Panc1 (cell line): Measurements from ENCODE around the gene OR8K1. TPM values are rescaled to one million over a fixed set of nuclear protein-coding genes. Genes with fewer than 3 reads are reported as not detected.

ENCODE experiments used
- ATAC-seq: fragments of 200-7000 bp; cut with Tn5 transposase; 2 replicates; pipeline ENCODE4 v1.9.1; 2020; ENCODE audit warnings: mild to moderate bottlenecking, moderate library complexity
- BruUV-seq: library from RNA; stranded (reverse); fragments of 400-500 nt; replicated peaks from 2 replicates; lab custom pipeline; 2021; lab: Mats Ljungman, UMichigan
- CTCF ChIA-PET: fragments of 300-600 bp; sonication (Branson Sonifier 250); formaldehyde crosslinking; loops from one replicate; lab custom pipeline; 2022; ENCODE audit warnings: antibody characterized with exemption; lab: Charles Lee
- POLR2A ChIA-PET: fragments of 300-600 bp; sonication (Branson Sonifier 250); formaldehyde crosslinking; loops from one replicate; lab custom pipeline; 2022; ENCODE audit warnings: antibody characterized with exemption; lab: Charles Lee
- DNase-seq: peaks from one replicate; pipeline ENCODE4 v3.0.0-alpha.2; 2010; ENCODE audit warnings: low read depth, low spot score
- H3K27ac ChIP-seq: 2 replicates; pipeline ENCODE4 v1.5.1; 2011; ENCODE audit warnings: mild to moderate bottlenecking, low read length, inconsistent platforms
- H3K27me3 ChIP-seq: fragments of 200-500 bp; sonication (Bioruptor generic); 2 replicates; pipeline ENCODE4 v1.6.0; 2014; ENCODE audit warnings: low read length, inconsistent platforms; ENCODE audit not compliant: control insufficient read depth, insufficient read depth
- H3K36me3 ChIP-seq: fragments of 200-500 bp; sonication (Bioruptor generic); 2 replicates; pipeline ENCODE4 v1.5.1; 2014; ENCODE audit warnings: inconsistent platforms, mild to moderate bottlenecking, low read length, moderate library complexity; ENCODE audit not compliant: control insufficient read depth, insufficient read depth
- H3K4me1 ChIP-seq: 2 replicates; pipeline ENCODE4 v1.5.1; 2011; ENCODE audit warnings: inconsistent platforms, mild to moderate bottlenecking, low read length, moderate library complexity; ENCODE audit not compliant: control insufficient read depth, insufficient read depth
- H3K4me3 ChIP-seq, 2 experiments: 2 replicates each; pipeline ENCODE4 v1.5.1; 2011 to 2012; ENCODE audit warnings: low read depth in 2 of 2, low read length in 2 of 2, mild to moderate bottlenecking in 2 of 2, inconsistent platforms in 1 of 2, moderate library complexity in 1 of 2
- H3K9me3 ChIP-seq: fragments of 200-500 bp; sonication (Bioruptor generic); 2 replicates; pipeline ENCODE4 v1.5.1; 2014; ENCODE audit warnings: low read depth, mild to moderate bottlenecking, inconsistent platforms, low read length, moderate library complexity; ENCODE audit not compliant: control insufficient read depth, insufficient read depth
- POLR2AphosphoS5 ChIP-seq: IDR thresholded peaks from 2 replicates; pipeline ENCODE4 v1.6.1; 2012; ENCODE audit warnings: mild to moderate bottlenecking, low read depth, low read length, moderate library complexity
- SIN3A ChIP-seq: IDR thresholded peaks from 2 replicates; pipeline ENCODE4 v1.6.1; 2012; ENCODE audit warnings: low read depth, mild to moderate bottlenecking, low read length, moderate library complexity, borderline replicate concordance; ENCODE audit not compliant: insufficient read depth
- TCF7L2 ChIP-seq: IDR thresholded peaks from 2 replicates; pipeline ENCODE4 v1.6.1; 2011; ENCODE audit warnings: mild to moderate bottlenecking, low read depth, low read length, inconsistent platforms
- in situ Hi-C: cut with HindIII; loops from 2 replicates; pipeline ENCODE4 v1.10.0; 2016; ENCODE audit warnings: low sequenced_read_pairs, low pct_unique_long_range_greater_than_20kb
- intact Hi-C: fragments of 100-400 bp; cut with micrococcal nuclease; formaldehyde crosslinking; loops from one replicate; pipeline ENCODE4 v1.10.0; 2022; ENCODE audit not compliant: unreplicated experiment
- total RNA-seq: library from RNA; stranded (reverse); gene quantifications from one replicate; pipeline ENCODE4 v1.2.1, GENCODE V29; 2021; ENCODE audit not compliant: unreplicated experiment
- TF ChIP-seq, protein P1 (sequence below), 2 experiments: IDR thresholded peaks; 2 replicates each; pipeline ENCODE4 v1.6.1; 2011 to 2012; ENCODE audit warnings: low read depth in 2 of 2, control low read depth in 1 of 2, low read length in 1 of 2, mild to moderate bottlenecking in 1 of 2, moderate library complexity in 1 of 2; ENCODE audit not compliant: insufficient read depth in 1 of 2
- TF ChIP-seq, protein P2 (sequence below): fragments of 450-650 bp; IDR thresholded peaks from 2 replicates; pipeline ENCODE4 v1.5.1; 2017; ENCODE audit warnings: mild to moderate bottlenecking

The OR8K1 gene
- total RNA-seq, 1 experiment from 2014 or later = not detected

DNA sequence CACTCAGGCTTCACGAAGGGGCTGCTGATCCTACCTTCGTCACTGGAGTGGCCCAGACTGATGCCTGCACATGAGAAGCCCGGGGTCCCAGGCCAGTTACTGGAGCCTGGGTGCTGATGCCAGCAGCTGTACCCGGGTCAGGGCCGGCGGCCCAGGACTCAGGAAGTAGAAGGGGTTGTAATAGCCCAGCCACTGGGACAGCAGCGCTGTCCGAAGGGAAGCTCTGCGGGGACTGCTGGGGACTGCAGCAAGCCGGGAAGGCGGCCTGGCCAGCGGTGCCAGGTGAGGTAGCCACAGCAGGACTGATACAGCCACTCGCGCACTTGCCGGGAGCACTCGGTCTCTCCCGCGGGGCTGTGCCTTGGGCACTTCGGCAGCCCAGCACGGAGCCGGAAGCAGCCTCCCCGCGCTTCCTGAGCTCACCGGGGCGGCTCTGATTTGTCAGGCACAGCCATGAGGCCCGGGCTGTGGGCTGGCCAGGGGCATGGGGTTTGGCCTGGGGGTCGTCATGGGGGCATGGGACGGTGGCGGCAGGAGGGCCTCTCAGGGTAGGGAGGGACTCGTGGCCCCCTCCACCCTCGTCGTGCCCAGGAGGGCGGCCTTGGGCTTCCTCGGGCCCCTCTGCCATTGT, 13.9 kb upstream of the OR8K1 start:
- Histone ChIP-seq H3K9me3 (no peaks in the 10 kb centered on the region), H3K27me3 (no peaks in the 10 kb centered on the region), H3K27ac (no peak overlapping the region), H3K4me1 (no peaks in the 10 kb centered on the region), H3K4me3 (no peak overlapping the region; a peak in 1 of 4 replicates), H3K36me3 (no peaks in the 10 kb centered on the region; the same call in 1 of the 2 replicates)
- in situ Hi-C loops = no loop called here
- ChIA-PET POLR2A (no interaction called here), CTCF (no interaction called here)
- ATAC-seq (no peak), DNase-seq (no peak)
- intact Hi-C loops = no loop called here
- no peak for TF ChIP-seq SIN3A
- TF ChIP-seq, protein P1, sequence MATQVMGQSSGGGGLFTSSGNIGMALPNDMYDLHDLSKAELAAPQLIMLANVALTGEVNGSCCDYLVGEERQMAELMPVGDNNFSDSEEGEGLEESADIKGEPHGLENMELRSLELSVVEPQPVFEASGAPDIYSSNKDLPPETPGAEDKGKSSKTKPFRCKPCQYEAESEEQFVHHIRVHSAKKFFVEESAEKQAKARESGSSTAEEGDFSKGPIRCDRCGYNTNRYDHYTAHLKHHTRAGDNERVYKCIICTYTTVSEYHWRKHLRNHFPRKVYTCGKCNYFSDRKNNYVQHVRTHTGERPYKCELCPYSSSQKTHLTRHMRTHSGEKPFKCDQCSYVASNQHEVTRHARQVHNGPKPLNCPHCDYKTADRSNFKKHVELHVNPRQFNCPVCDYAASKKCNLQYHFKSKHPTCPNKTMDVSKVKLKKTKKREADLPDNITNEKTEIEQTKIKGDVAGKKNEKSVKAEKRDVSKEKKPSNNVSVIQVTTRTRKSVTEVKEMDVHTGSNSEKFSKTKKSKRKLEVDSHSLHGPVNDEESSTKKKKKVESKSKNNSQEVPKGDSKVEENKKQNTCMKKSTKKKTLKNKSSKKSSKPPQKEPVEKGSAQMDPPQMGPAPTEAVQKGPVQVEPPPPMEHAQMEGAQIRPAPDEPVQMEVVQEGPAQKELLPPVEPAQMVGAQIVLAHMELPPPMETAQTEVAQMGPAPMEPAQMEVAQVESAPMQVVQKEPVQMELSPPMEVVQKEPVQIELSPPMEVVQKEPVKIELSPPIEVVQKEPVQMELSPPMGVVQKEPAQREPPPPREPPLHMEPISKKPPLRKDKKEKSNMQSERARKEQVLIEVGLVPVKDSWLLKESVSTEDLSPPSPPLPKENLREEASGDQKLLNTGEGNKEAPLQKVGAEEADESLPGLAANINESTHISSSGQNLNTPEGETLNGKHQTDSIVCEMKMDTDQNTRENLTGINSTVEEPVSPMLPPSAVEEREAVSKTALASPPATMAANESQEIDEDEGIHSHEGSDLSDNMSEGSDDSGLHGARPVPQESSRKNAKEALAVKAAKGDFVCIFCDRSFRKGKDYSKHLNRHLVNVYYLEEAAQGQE (IDR thresholded peaks at IDR 0.05; ENCODE audit: insufficient read depth in 1 of 2, low read depth in 2 of 2, low read length in 1 of 2) = no peak
- no peak for TF ChIP-seq POLR2AphosphoS5
- TF ChIP-seq TCF7L2 = no peak
- TF ChIP-seq, protein P2, sequence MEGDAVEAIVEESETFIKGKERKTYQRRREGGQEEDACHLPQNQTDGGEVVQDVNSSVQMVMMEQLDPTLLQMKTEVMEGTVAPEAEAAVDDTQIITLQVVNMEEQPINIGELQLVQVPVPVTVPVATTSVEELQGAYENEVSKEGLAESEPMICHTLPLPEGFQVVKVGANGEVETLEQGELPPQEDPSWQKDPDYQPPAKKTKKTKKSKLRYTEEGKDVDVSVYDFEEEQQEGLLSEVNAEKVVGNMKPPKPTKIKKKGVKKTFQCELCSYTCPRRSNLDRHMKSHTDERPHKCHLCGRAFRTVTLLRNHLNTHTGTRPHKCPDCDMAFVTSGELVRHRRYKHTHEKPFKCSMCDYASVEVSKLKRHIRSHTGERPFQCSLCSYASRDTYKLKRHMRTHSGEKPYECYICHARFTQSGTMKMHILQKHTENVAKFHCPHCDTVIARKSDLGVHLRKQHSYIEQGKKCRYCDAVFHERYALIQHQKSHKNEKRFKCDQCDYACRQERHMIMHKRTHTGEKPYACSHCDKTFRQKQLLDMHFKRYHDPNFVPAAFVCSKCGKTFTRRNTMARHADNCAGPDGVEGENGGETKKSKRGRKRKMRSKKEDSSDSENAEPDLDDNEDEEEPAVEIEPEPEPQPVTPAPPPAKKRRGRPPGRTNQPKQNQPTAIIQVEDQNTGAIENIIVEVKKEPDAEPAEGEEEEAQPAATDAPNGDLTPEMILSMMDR = no peak
- BruUV-seq = no TSS peak

DNA sequence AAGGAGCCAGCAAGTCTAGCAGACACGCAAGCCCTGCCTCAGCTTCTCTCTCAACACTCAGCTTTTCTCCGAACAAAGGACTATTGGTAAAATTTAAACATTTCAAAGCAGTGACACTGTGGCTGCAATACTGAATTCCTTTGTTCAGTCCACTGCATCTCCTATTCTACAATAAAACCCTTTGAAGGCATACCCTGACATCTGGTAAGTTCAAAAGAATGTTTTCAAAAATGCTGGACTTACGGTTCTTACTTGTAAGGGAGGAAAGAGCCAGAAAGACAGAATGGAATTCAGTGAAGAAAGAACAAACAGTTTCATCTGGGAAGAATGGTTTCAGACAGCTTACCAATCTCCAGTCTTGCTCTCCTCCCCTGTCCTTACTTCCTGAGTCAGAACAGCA, 12.7 kb upstream of the OR8K1 start:
- no peak for ATAC-seq
- H3K4me1 ChIP-seq = no peaks in the 10 kb centered on the region
- TF ChIP-seq TCF7L2 (no peak), SIN3A (no peak), POLR2AphosphoS5 (no peak)
- TF ChIP-seq, protein P1 (IDR thresholded peaks at IDR 0.05; ENCODE audit: insufficient read depth in 1 of 2, low read depth in 2 of 2, low read length in 1 of 2) = no peak
- TF ChIP-seq, protein P2 = no peak
- H3K27ac ChIP-seq = no peak overlapping the region
- intact Hi-C loops = no loop called here
- ChIA-PET POLR2A (no interaction called here), CTCF (no interaction called here)
- no peaks in the 10 kb centered on the region; the same call in 1 of the 2 replicates for H3K36me3 ChIP-seq
- no peaks in the 10 kb centered on the region for H3K27me3 ChIP-seq
- no peaks in the 10 kb centered on the region for H3K9me3 ChIP-seq
- in situ Hi-C loops = no loop called here
- BruUV-seq = no TSS peak
- no peak overlapping the region for H3K4me3 ChIP-seq
- no peak for DNase-seq
